Stimulated activated CD4-positive, alpha-beta T cell treated with anti-CD3 and anti-CD28 coated beads, Interleukin-1b, Interleukin-23, amount 100 ng/mL, for 4 hours (primary cell): ENCODE results near the gene TTC23L.
A peak's percentile ranks its signal among the peaks of the same experiment; 100 is the strongest.
"Not testable (repeated sequence)": the region's sequence is repeated elsewhere in the genome, so short reads cannot be mapped to it uniquely, and the experiment has no call there.

Experiments
- DNase-seq, 2 donors: peaks; one replicate each; pipeline ENCODE4 v3.0.0-alpha.2; 2020; ENCODE audit warnings: low read depth in 2 of 2

Gene TTC23L

GRCh38 chr5:34923256-34923655 is 84.3 kb downstream of the TTC23L start:
- DNase-seq = not testable (repeated sequence)

GRCh38 chr5:34923694-34924461 is 84.9 kb downstream of the TTC23L start:
- peak in 1 of 2 donors; percentile 34 for DNase-seq

- no peak for DNase-seq
Measured at GRCh38 chr5:34924462-34924765, 85.5 kb downstream of the TTC23L start.

GRCh38 chr5:34926318-34926888 is 87.4 kb downstream of the TTC23L start:
- DNase-seq = no peak

- DNase-seq = no peak
Measured at GRCh38 chr5:34927785-34928184, 88.8 kb downstream of the TTC23L start.

- no peak for DNase-seq
Measured at GRCh38 chr5:34928267-34928666, 89.3 kb downstream of the TTC23L start.

GRCh38 chr5:34929134-34929719 is 90.3 kb downstream of the TTC23L start, which contains the start of gene DNAJC21:
DNAJC21 (plus strand) TSS chr5:34929559; CDS start chr5:34929820, 261 bp downstream.
- DNase-seq = peak; percentile 98 to 99

- DNase-seq = peak; percentile 57 to 69
Measured at GRCh38 chr5:34929720-34930461, 90.9 kb downstream of the TTC23L start.

GRCh38 chr5:34930462-34930844 is 91.5 kb downstream of the TTC23L start:
- DNase-seq = no peak

- no peak for DNase-seq
Measured at GRCh38 chr5:34930870-34931269, 91.9 kb downstream of the TTC23L start.

GRCh38 chr5:34932947-34933346 is 94.0 kb downstream of the TTC23L start:
- no peak for DNase-seq

GRCh38 chr5:34941936-34942335 is 103.0 kb downstream of the TTC23L start:
- DNase-seq = no peak

GRCh38 chr5:34944044-34944443 is 105.1 kb downstream of the TTC23L start:
- no peak for DNase-seq

GRCh38 chr5:34944460-34945047 is 105.6 kb downstream of the TTC23L start:
- DNase-seq = no peak
